NCI-H2081 (cell line): ENCODE measurements around the gene COMMD10.
A peak's percentile ranks its signal among the peaks of the same experiment; 100 is the strongest.
"Not testable (repeated sequence)": the region's sequence is repeated elsewhere in the genome, so short reads cannot be mapped to it uniquely, and the experiment has no call there.

Source experiments
- DNase-seq, 2 experiments: peaks; one replicate each; lab custom pipeline; 2025; lab: John Stamatoyannopoulos, UW

The COMMD10 gene

GRCh38 chr5:116097301-116097700 is 12.5 kb downstream of the COMMD10 start:
- no peak for DNase-seq

- DNase-seq = no peak
These were observed 14.2 kb downstream of the COMMD10 start for GRCh38 chr5:116098998-116099397.

- DNase-seq = not testable (repeated sequence)
These were observed 20.1 kb downstream of the COMMD10 start for GRCh38 chr5:116104941-116105340.

GRCh38 chr5:116115163-116115562 is 30.3 kb downstream of the COMMD10 start:
- DNase-seq = no peak

- no peak for DNase-seq
These were observed 45.6 kb downstream of the COMMD10 start for GRCh38 chr5:116130471-116130870.

GRCh38 chr5:116130976-116131375 is 46.2 kb downstream of the COMMD10 start:
- DNase-seq = no peak

- no peak for DNase-seq
These were observed 48.5 kb downstream of the COMMD10 start for GRCh38 chr5:116133281-116133680.

- DNase-seq = no peak
These were observed 50.5 kb downstream of the COMMD10 start for GRCh38 chr5:116135344-116135743.

GRCh38 chr5:116137544-116138378 is 52.9 kb downstream of the COMMD10 start:
- DNase-seq = peak; percentile 47 to 52

- no peak for DNase-seq
These were observed 57.7 kb downstream of the COMMD10 start for GRCh38 chr5:116142495-116142894.

- DNase-seq = no peak
These were observed 59.3 kb downstream of the COMMD10 start for GRCh38 chr5:116144103-116144502.

- no peak for DNase-seq
These were observed 60.2 kb downstream of the COMMD10 start for GRCh38 chr5:116144991-116145390.

- DNase-seq = peak in 1 of 2 experiments; percentile 54
These were observed 60.6 kb downstream of the COMMD10 start for GRCh38 chr5:116145416-116145815.

- DNase-seq = no peak
These were observed 67.3 kb downstream of the COMMD10 start for GRCh38 chr5:116152169-116152568.

- no peak for DNase-seq
These were observed 68.9 kb downstream of the COMMD10 start for GRCh38 chr5:116153687-116154174.

- no peak for DNase-seq
These were observed 69.4 kb downstream of the COMMD10 start for GRCh38 chr5:116154252-116154651.

- no peak for DNase-seq
These were observed 70.1 kb downstream of the COMMD10 start for GRCh38 chr5:116154931-116155330.

GRCh38 chr5:116157902-116158301 is 73.1 kb downstream of the COMMD10 start:
- no peak for DNase-seq

- no peak for DNase-seq
These were observed 74.2 kb downstream of the COMMD10 start for GRCh38 chr5:116159006-116159405.

- no peak for DNase-seq
These were observed 89.3 kb downstream of the COMMD10 start for GRCh38 chr5:116174111-116174510.

- DNase-seq = no peak
These were observed 91.3 kb downstream of the COMMD10 start for GRCh38 chr5:116176121-116176520.

- no peak for DNase-seq
These were observed 94.1 kb downstream of the COMMD10 start for GRCh38 chr5:116178925-116179324.

GRCh38 chr5:116209166-116209565 is 124.3 kb downstream of the COMMD10 start:
- no peak for DNase-seq

- DNase-seq = no peak
These were observed 127.4 kb downstream of the COMMD10 start for GRCh38 chr5:116212225-116212624.
